HEK293T (cell line): ENCODE measurements around the gene CAP2.
"Not testable (repeated sequence)": the region's sequence is repeated elsewhere in the genome, so short reads cannot be mapped to it uniquely, and the experiment has no call there.

Experiments used
- CTCF ChIA-PET: fragments of 350-600 bp; formaldehyde crosslinking; extraction: SDS; loops from one replicate; lab custom pipeline; 2021; ENCODE audit warnings: antibody characterized with exemption, inconsistent platforms; lab: Yijun Ruan, JAX
- POLR2A ChIA-PET: fragments of 350-600 bp; formaldehyde crosslinking; extraction: SDS; loops from one replicate; lab custom pipeline; 2020; ENCODE audit warnings: antibody characterized with exemption, inconsistent platforms; lab: Yijun Ruan, JAX
- DNase-seq: peaks from one replicate; pipeline ENCODE4 v3.0.0; 2012; ENCODE audit warnings: mixed read lengths; ENCODE audit errors: extremely low spot score
- ARNT ChIP-seq: fragments of 450-650 bp; IDR thresholded peaks from 2 replicates; pipeline ENCODE4 v1.6.1; 2017; ENCODE audit warnings: mild to moderate bottlenecking
- BHLHE40 ChIP-seq: fragments of 450-650 bp; IDR thresholded peaks from 2 replicates; pipeline ENCODE4 v1.6.1; 2016; ENCODE audit warnings: mild to moderate bottlenecking, moderate library complexity, borderline replicate concordance
- CTBP1 ChIP-seq: fragments of 450-650 bp; IDR thresholded peaks from 2 replicates; pipeline ENCODE4 v1.6.1; 2016; ENCODE audit warnings: borderline replicate concordance
- ELF4 ChIP-seq: fragments of 450-650 bp; IDR thresholded peaks from 2 replicates; pipeline ENCODE4 v1.6.1; 2017; ENCODE audit warnings: antibody characterized with exemption
- FOXA1 ChIP-seq: fragments of 450-650 bp; IDR thresholded peaks from 2 replicates; pipeline ENCODE4 v1.6.1; 2016; ENCODE audit warnings: mild to moderate bottlenecking
- FOXK2 ChIP-seq: fragments of 450-650 bp; IDR thresholded peaks from 2 replicates; pipeline ENCODE4 v1.6.1; 2016; ENCODE audit warnings: mild to moderate bottlenecking
- FOXM1 ChIP-seq: fragments of 450-650 bp; IDR thresholded peaks from 2 replicates; pipeline ENCODE4 v1.6.1; 2017; ENCODE audit warnings: mild to moderate bottlenecking, borderline replicate concordance
- HDGF ChIP-seq: fragments of 450-650 bp; IDR thresholded peaks from 2 replicates; pipeline ENCODE4 v1.6.1; 2017; ENCODE audit warnings: antibody characterized with exemption, borderline replicate concordance
- L3MBTL2 ChIP-seq: fragments of 450-650 bp; conservative IDR thresholded peaks from 2 replicates; pipeline ENCODE4 v1.6.1; 2016; ENCODE audit warnings: mild to moderate bottlenecking
- LEF1 ChIP-seq: fragments of 450-650 bp; IDR thresholded peaks from 2 replicates; pipeline ENCODE4 v1.6.1; 2017; ENCODE audit warnings: mild to moderate bottlenecking, borderline replicate concordance
- NFRKB ChIP-seq: fragments of 450-650 bp; IDR thresholded peaks from 2 replicates; pipeline ENCODE4 v1.6.1; 2016; ENCODE audit warnings: mild to moderate bottlenecking, moderate library complexity
- PKNOX1 ChIP-seq: fragments of 450-650 bp; IDR thresholded peaks from 2 replicates; pipeline ENCODE4 v1.6.1; 2016
- SP1 ChIP-seq: fragments of 450-650 bp; IDR thresholded peaks from 2 replicates; pipeline ENCODE4 v1.6.1; 2017
- SUZ12 ChIP-seq: fragments of 450-650 bp; IDR thresholded peaks from 2 replicates; pipeline ENCODE4 v1.6.1; 2016; ENCODE audit warnings: mild to moderate bottlenecking
- TARDBP ChIP-seq: fragments of 450-650 bp; IDR thresholded peaks from 2 replicates; pipeline ENCODE4 v1.6.1; 2016
- ZNF384 ChIP-seq: fragments of 450-650 bp; IDR thresholded peaks from 2 replicates; pipeline ENCODE4 v1.6.1; 2016

Gene CAP2

GRCh38 chr6:17393892-17394631 is 667 bp downstream of the CAP2 start:
- CTCF ChIA-PET = no interaction called here
- DNase-seq = peak; percentile 56
- no peak for TF ChIP-seq CTBP1
- TF ChIP-seq BHLHE40 = no peak
- no peak for TF ChIP-seq SUZ12
- no peak for TF ChIP-seq PKNOX1
- no peak for TF ChIP-seq FOXK2
- TF ChIP-seq FOXA1 = no peak
- no peak for TF ChIP-seq NFRKB
- TF ChIP-seq ARNT = no peak
- no peak for TF ChIP-seq ZNF384
- no peak for TF ChIP-seq LEF1
- no peak for TF ChIP-seq L3MBTL2
- TF ChIP-seq FOXM1 = no peak
- no peak for TF ChIP-seq HDGF
- POLR2A ChIA-PET = interaction anchor here (0.9 to 1.4 kb wide), 5 partner anchors 31 to 206 kb away, joined by 3 to 6 read pairs (median 3); partner anchors contain the start of gene FAM8A1

GRCh38 chr6:17395112-17395511 is 1.7 kb downstream of the CAP2 start:
- POLR2A ChIA-PET = no interaction called here
- no peak for DNase-seq
- CTCF ChIA-PET = no interaction called here
- TF ChIP-seq LEF1 = no peak
- TF ChIP-seq L3MBTL2 = no peak
- TF ChIP-seq SP1 = no peak
- TF ChIP-seq FOXK2 = no peak
- TF ChIP-seq ELF4 = no peak
- TF ChIP-seq SUZ12 = no peak
- no peak for TF ChIP-seq HDGF
- TF ChIP-seq NFRKB = no peak

- no peak for DNase-seq
- CTCF ChIA-PET = interaction anchor here (0.6 kb wide), 1 partner anchor 472 kb away, joined by 3 read pairs; no protein-coding TSS in a partner anchor
- POLR2A ChIA-PET = no interaction called here
- TF ChIP-seq ARNT (no peak), SP1 (no peak), L3MBTL2 (no peak), ZNF384 (no peak), FOXA1 (no peak), FOXK2 (no peak), LEF1 (no peak), HDGF (no peak), ELF4 (no peak), BHLHE40 (no peak)
Measured at GRCh38 chr6:17396256-17396655, 2.9 kb downstream of the CAP2 start.

- ChIA-PET POLR2A (no interaction called here), CTCF (no interaction called here)
- no peak for TF ChIP-seq FOXK2
- TF ChIP-seq FOXA1 = no peak
- 0 out of 2 replicates have a peak, but pooled peaks have one; percentile 11 for TF ChIP-seq PKNOX1
- TF ChIP-seq ARNT = no peak
- TF ChIP-seq TARDBP = no peak
- no peak for TF ChIP-seq HDGF
- TF ChIP-seq SP1 = no peak
- DNase-seq = no peak
Measured at GRCh38 chr6:17397764-17398194, 4.4 kb downstream of the CAP2 start.

- POLR2A ChIA-PET, DNase-seq: not testable (repeated sequence)
- CTCF ChIA-PET = interaction anchor here (0.6 kb wide), 1 partner anchor 122 kb away, joined by 4 read pairs; no protein-coding TSS in a partner anchor
Measured at GRCh38 chr6:17405181-17405943, 12.0 kb downstream of the CAP2 start.

GRCh38 chr6:17405944-17406245 is 12.5 kb downstream of the CAP2 start:
- ChIA-PET POLR2A (no interaction called here), CTCF (interaction anchor here (0.6 kb wide), 1 partner anchor 121 kb away, joined by 4 read pairs; no protein-coding TSS in a partner anchor)
- no peak for TF ChIP-seq SP1
- TF ChIP-seq BHLHE40 = no peak
- no peak for TF ChIP-seq NFRKB
- TF ChIP-seq CTBP1 = no peak
- no peak for TF ChIP-seq FOXM1
- TF ChIP-seq ZNF384 = no peak
- no peak for TF ChIP-seq ARNT
- TF ChIP-seq ELF4 = no peak
- TF ChIP-seq PKNOX1 = no peak
- no peak for TF ChIP-seq LEF1
- TF ChIP-seq FOXK2 = no peak
- no peak for TF ChIP-seq HDGF
- no peak for TF ChIP-seq TARDBP
- no peak for TF ChIP-seq FOXA1
- TF ChIP-seq SUZ12 = no peak
- TF ChIP-seq L3MBTL2 = no peak
- no peak for DNase-seq
